Keratinocyte (primary cell): Measurements from ENCODE around the gene ZNF358. TPM values are rescaled to one million over a fixed set of nuclear protein-coding genes. Genes with fewer than 3 reads are reported as not detected.

ENCODE experiments used
- DNase-seq: peaks from one replicate; pipeline ENCODE4 v3.0.0-alpha.2; 2011; ENCODE audit warnings: low read depth, missing footprints, low spot score
- FAIRE-seq: peaks from 2 replicates; lab custom pipeline; 2011; peaks lifted over from hg19 to GRCh38; lab: Jason Lieb, UNC
- H2AFZ ChIP-seq: 2 replicates; pipeline ENCODE4 v1.6.0; 2012; ENCODE audit warnings: low read length, control low read depth, inconsistent platforms; ENCODE audit not compliant: control insufficient read depth
- H3K27ac ChIP-seq: 2 replicates; pipeline ENCODE4 v1.5.1; 2011; ENCODE audit warnings: low read length; ENCODE audit not compliant: control insufficient read depth, insufficient read depth
- H3K27me3 ChIP-seq: 3 replicates; pipeline ENCODE4 v1.6.0; 2011; ENCODE audit warnings: low read length; ENCODE audit not compliant: control insufficient read depth, insufficient read depth; ENCODE audit errors: extremely low read depth
- H3K36me3 ChIP-seq, 2 experiments: 2 replicates in 1 of 2; 3 replicates in 1 of 2; pipeline ENCODE4 v1.5.1; 2011; ENCODE audit warnings: low read length in 2 of 2, mild to moderate bottlenecking in 1 of 2; ENCODE audit not compliant: control insufficient read depth in 2 of 2, insufficient read depth in 2 of 2; ENCODE audit errors: extremely low read depth in 1 of 2
- H3K4me1 ChIP-seq: 3 replicates; pipeline ENCODE4 v1.5.1; 2011; ENCODE audit warnings: low read length; ENCODE audit not compliant: control insufficient read depth, insufficient read depth; ENCODE audit errors: extremely low read depth
- H3K4me2 ChIP-seq: 3 replicates; pipeline ENCODE4 v1.6.0; 2011; ENCODE audit warnings: low read depth, low read length; ENCODE audit not compliant: control insufficient read depth, insufficient read depth; ENCODE audit errors: extremely low read depth
- H3K4me3 ChIP-seq, 3 experiments: fragments of 200-600 bp in 1 of 3; sonication (generic) in 1 of 3; 2 replicates in 2 of 3; 3 replicates in 1 of 3; pipeline ENCODE4 v1.5.1; 2011 to 2016; ENCODE audit warnings: low read length in 3 of 3, mild to moderate bottlenecking in 3 of 3, control low read depth in 2 of 3, inconsistent platforms in 1 of 3, low read depth in 1 of 3, mixed read lengths in 1 of 3, mixed run types in 1 of 3, moderate library complexity in 1 of 3; ENCODE audit not compliant: control insufficient read depth in 2 of 3, insufficient read depth in 2 of 3; ENCODE audit errors: extremely low read depth in 1 of 3
- H3K79me2 ChIP-seq: 2 replicates; pipeline ENCODE4 v1.6.0; 2012; ENCODE audit warnings: low read length; ENCODE audit not compliant: control insufficient read depth, insufficient read depth
- H3K9ac ChIP-seq: 3 replicates; pipeline ENCODE4 v1.6.0; 2011; ENCODE audit warnings: low read length; ENCODE audit not compliant: control insufficient read depth, insufficient read depth; ENCODE audit errors: extremely low read depth
- H3K9me1 ChIP-seq: 3 replicates; pipeline ENCODE4 v1.6.0; 2011; ENCODE audit warnings: low read length; ENCODE audit not compliant: control insufficient read depth, insufficient read depth; ENCODE audit errors: extremely low read depth
- H3K9me3 ChIP-seq: 2 replicates; pipeline ENCODE4 v1.5.1; 2012; ENCODE audit warnings: low read depth, low read length; ENCODE audit not compliant: control insufficient read depth
- H4K20me1 ChIP-seq: 3 replicates; pipeline ENCODE4 v1.6.0; 2011; ENCODE audit warnings: low read length; ENCODE audit not compliant: control insufficient read depth, insufficient read depth; ENCODE audit errors: extremely low read depth
- EZH2 ChIP-seq: IDR thresholded peaks from one replicate; pipeline ENCODE4 v1.6.1; 2012; ENCODE audit warnings: inconsistent platforms, mild to moderate bottlenecking, low read length, moderate library complexity
- dilution Hi-C: fragments of 300-500 bp; cut with MboI; formaldehyde crosslinking; loops from one replicate; pipeline ENCODE4 v1.7.0; 2020; ENCODE audit warnings: low sequenced_read_pairs; ENCODE audit not compliant: extremely low pct_ligation_motif_present
- polyA plus RNA-seq, 5 experiments: library from polyadenylated mRNA; depleted of rRNA in 3 of 5; stranded (reverse) in 3 of 5; stranded (forward) in 1 of 5; unstranded in 1 of 5; fragments of >200 nt; gene quantifications; 1 replicate in 1 of 5; 2 replicates in 3 of 5; 3 replicates in 1 of 5; pipeline versions ENCODE4 v1.2.1 to v1.2.3, GENCODE V29; 2011 to 2012; ENCODE audit warnings: missing spikeins in 2 of 5, low read depth in 1 of 5, low replicate concordance in 1 of 5
- TF ChIP-seq, protein P1 (sequence below), 3 experiments: IDR thresholded peaks in 1 of 3; conservative IDR thresholded peaks in 1 of 3; optimal IDR thresholded peaks in 1 of 3; 2 replicates in 2 of 3; 3 replicates in 1 of 3; pipeline versions ENCODE3 to v1.5.1; 2011; ENCODE audit warnings: low read length in 3 of 3, mild to moderate bottlenecking in 3 of 3, moderate library complexity in 2 of 3, control low read depth in 1 of 3, inconsistent platforms in 1 of 3; ENCODE audit not compliant: insufficient read depth in 2 of 3; ENCODE audit errors: extremely low read depth in 1 of 3

ZNF358 gene
- polyA plus RNA-seq, 1 donor (not counting 4 experiments of a cell fraction or from before 2014, with no cell fraction given): 8.5 TPM

DNA sequence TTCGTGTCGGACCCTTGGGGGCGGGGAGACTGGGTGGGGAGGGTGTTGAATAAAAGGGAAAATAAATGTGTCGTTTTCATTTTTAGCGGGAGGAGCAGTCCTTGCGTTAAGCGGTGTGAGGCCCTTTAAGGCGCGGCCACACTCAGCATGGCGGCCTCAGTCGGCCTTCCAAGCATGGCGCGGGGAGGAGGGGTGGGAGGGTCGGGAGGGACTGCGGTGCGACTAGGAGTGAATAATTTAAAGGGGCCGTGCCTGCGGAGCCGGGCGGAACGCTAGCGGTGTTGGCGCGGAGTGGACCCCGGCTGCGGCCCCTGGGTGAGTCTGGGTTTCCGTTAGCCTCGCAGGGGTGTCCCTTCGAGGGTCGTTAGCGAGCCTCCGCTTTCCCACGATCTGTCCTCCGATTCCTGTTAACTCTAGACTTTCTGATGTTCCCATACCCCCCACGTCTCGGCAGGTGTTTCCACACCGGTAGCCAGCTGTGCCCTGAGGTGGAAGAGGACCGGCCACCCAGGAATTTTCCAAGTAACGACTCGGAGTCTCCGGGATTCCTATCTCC lies 18.1 kb downstream of the ZNF358 start:
- DNase-seq: no peak
- Histone ChIP-seq H4K20me1 (no peaks in the 10 kb centered on the region), H3K9ac (peak overlapping the region; percentile 73), H3K4me3 (peak overlapping the region; percentile 89 to 98 (median 89)), H3K9me3 (no peaks in the 10 kb centered on the region), H3K4me1 (peaks cover 6% of the 10 kb centered on the region), H3K4me2 (peak overlapping the region; percentile 85), H3K9me1 (no peaks in the 10 kb centered on the region), H2AFZ (peak overlapping the region; percentile 78), H3K27me3 (no peaks in the 10 kb centered on the region), H3K27ac (peak overlapping the region; percentile 62), H3K79me2 (peaks cover 1% of the 10 kb centered on the region), H3K36me3 (peaks cover 0 to 17% of the 10 kb centered on the region in 2 experiments)
- dilution Hi-C loops: no loop called here
- TF ChIP-seq EZH2: no peak
- TF ChIP-seq, protein P1, sequence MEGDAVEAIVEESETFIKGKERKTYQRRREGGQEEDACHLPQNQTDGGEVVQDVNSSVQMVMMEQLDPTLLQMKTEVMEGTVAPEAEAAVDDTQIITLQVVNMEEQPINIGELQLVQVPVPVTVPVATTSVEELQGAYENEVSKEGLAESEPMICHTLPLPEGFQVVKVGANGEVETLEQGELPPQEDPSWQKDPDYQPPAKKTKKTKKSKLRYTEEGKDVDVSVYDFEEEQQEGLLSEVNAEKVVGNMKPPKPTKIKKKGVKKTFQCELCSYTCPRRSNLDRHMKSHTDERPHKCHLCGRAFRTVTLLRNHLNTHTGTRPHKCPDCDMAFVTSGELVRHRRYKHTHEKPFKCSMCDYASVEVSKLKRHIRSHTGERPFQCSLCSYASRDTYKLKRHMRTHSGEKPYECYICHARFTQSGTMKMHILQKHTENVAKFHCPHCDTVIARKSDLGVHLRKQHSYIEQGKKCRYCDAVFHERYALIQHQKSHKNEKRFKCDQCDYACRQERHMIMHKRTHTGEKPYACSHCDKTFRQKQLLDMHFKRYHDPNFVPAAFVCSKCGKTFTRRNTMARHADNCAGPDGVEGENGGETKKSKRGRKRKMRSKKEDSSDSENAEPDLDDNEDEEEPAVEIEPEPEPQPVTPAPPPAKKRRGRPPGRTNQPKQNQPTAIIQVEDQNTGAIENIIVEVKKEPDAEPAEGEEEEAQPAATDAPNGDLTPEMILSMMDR (optimal IDR thresholded peaks at IDR 0.05 in 1 of 3, IDR thresholded peaks at IDR 0.05 in 1 of 3, conservative IDR thresholded peaks at IDR 0.05 in 1 of 3; ENCODE audit: extremely low read depth in 1 of 3, insufficient read depth in 2 of 3, low read length in 3 of 3): no peak
- no peak for FAIRE-seq

GRCh38 chr19:7534531-7535046 lies 18.7 kb downstream of the ZNF358 start:
- Histone ChIP-seq H3K27ac (peak overlapping the region; percentile 49), H3K4me3 (peak overlapping the region; percentile 89 to 98 (median 89)), H3K4me2 (peak overlapping the region; percentile 85), H3K27me3 (no peaks in the 10 kb centered on the region), H3K36me3 (peaks cover 0 to 13% of the 10 kb centered on the region in 2 experiments), H3K9ac (peak overlapping the region; percentile 73), H3K79me2 (peaks cover 1% of the 10 kb centered on the region), H3K4me1 (peaks cover 6% of the 10 kb centered on the region), H4K20me1 (no peaks in the 10 kb centered on the region), H3K9me3 (no peaks in the 10 kb centered on the region), H3K9me1 (no peaks in the 10 kb centered on the region), H2AFZ (peak overlapping the region; percentile 88)
- TF ChIP-seq, protein P1 (optimal IDR thresholded peaks at IDR 0.05 in 1 of 3, IDR thresholded peaks at IDR 0.05 in 1 of 3, conservative IDR thresholded peaks at IDR 0.05 in 1 of 3; ENCODE audit: extremely low read depth in 1 of 3, insufficient read depth in 2 of 3, low read length in 3 of 3): peak in 2 of 3 experiments; percentile 15 to 33
- no peak for TF ChIP-seq EZH2
- FAIRE-seq (peak; percentile 17), DNase-seq (no peak)
- dilution Hi-C loops: no loop called here
